AG04449 (cell line): Measurements from ENCODE around the gene DLEC1.
A peak's percentile ranks its signal among the peaks of the same experiment; 100 is the strongest.

Experiments
- CTCF ChIA-PET: fragments of 350-600 bp; formaldehyde crosslinking; extraction: SDS; loops from one replicate; lab custom pipeline; 2021; ENCODE audit warnings: antibody characterized with exemption; lab: Yijun Ruan, JAX
- POLR2A ChIA-PET: fragments of 400-600, 350-600 bp; formaldehyde crosslinking; extraction: SDS; loops from one replicate; lab custom pipeline; 2020; ENCODE audit warnings: antibody characterized with exemption, inconsistent platforms; lab: Yijun Ruan, JAX
- DNase-seq: peaks from one replicate; pipeline ENCODE4 v3.0.0-alpha.2; 2010; ENCODE audit warnings: low read depth, low spot score
- H3K4me3 ChIP-seq: 2 replicates; pipeline ENCODE4 v1.5.1; 2011; ENCODE audit warnings: low read depth, mild to moderate bottlenecking, control low read depth, low read length
- CTCF ChIP-seq: IDR thresholded peaks from one replicate; pipeline ENCODE4 v1.5.1; 2011; ENCODE audit warnings: mild to moderate bottlenecking, moderate library complexity, low read length, control low read depth, inconsistent platforms; ENCODE audit not compliant: insufficient read depth; ENCODE audit errors: missing control alignments

Gene DLEC1

GRCh38 chr3:38139652-38140051, 100.6 kb downstream of the DLEC1 start:
- DNase-seq, result no peak
- peak overlapping the region; percentile 80 for H3K4me3 ChIP-seq
- ChIA-PET CTCF (interaction anchor here (1.2 to 2.1 kb wide), 5 partner anchors 22 to 206 kb away, joined by 3 to 8 read pairs (median 3); no protein-coding TSS in a partner anchor), POLR2A (no interaction called here)
- no peak for TF ChIP-seq CTCF

DNA sequence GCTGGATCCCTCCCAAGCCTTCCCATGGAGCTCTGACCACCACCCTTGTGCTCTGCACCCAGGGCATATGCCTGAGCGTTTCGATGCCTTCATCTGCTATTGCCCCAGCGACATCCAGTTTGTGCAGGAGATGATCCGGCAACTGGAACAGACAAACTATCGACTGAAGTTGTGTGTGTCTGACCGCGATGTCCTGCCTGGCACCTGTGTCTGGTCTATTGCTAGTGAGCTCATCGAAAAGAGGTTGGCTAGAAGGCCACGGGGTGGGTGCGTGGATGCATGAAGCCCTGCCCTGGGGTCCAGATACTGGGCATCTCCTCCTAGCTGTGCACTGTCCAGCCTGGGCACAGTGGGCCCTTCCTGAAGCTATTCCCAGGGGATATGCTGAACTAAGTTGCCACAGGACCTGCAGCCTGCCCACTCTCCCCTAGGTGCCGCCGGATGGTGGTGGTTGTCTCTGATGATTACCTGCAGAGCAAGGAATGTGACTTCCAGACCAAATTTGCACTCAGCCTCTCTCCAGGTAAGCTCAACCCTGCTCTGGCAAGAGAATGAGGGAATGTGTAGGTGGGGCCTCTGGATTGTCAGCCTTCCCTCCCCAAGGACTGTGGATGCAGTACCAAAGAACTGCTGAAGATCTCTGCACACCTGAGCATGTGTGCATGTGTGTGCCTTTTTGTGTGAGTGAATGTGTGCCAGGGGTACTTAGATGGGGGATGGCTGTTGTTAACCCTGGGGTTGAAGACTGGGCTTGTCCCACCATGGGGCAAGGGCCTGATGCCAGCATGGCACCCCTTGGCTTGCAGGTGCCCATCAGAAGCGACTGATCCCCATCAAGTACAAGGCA, 101.5 kb downstream of the DLEC1 start:
- no peak overlapping the region for H3K4me3 ChIP-seq
- ChIA-PET POLR2A (no interaction called here), CTCF (interaction anchor here (1.4 to 1.5 kb wide), 3 partner anchors 23 to 205 kb away, joined by 3 to 4 read pairs (median 3); no protein-coding TSS in a partner anchor)
- TF ChIP-seq CTCF, result no peak
- DNase-seq, result no peak

- ChIA-PET CTCF (interaction anchor here (0.6 kb wide), 1 partner anchor 205 kb away, joined by 3 read pairs; the partner anchor contains the start of gene XYLB), POLR2A (no interaction called here)
- no peak for TF ChIP-seq CTCF
Observed at GRCh38 chr3:38141173-38141951, 102.4 kb downstream of the DLEC1 start.

GRCh38 chr3:38141952-38142273, 102.9 kb downstream of the DLEC1 start:
- no peak for TF ChIP-seq CTCF
- ChIA-PET POLR2A (no interaction called here), CTCF (interaction anchor here (0.6 to 0.8 kb wide), 2 partner anchors 10 to 205 kb away, joined by 3 read pairs; partner anchors contain the start of gene XYLB)
- DNase-seq, result no peak
- no peak overlapping the region for H3K4me3 ChIP-seq

More at GRCh38 chr3:38141173-38141951, 102.4 kb downstream of the DLEC1 start:
- no peak overlapping the region for H3K4me3 ChIP-seq
- no peak for DNase-seq

DNA sequence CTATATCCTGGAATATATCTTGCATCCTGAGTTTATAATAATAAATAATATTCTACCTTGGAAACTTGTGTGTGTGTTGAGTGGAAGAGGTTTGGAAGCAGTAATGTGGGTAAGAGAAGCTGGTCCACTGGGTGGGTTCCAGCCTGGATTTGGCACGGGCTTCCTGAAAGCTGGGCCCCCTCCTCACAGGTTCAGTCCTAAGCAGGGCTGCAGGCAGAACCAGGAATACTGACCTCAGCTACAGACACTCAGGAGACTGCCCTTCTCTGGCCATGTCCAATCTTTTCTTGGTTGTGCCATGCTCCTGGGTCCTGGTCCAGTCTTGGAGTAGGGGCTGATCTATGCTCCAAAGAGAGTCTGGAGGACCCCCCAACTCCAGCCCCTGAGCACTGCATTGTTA, 104.0 kb downstream of the DLEC1 start:
- TF ChIP-seq CTCF, result no peak
- DNase-seq, result no peak
- CTCF ChIA-PET, result no interaction called here
- H3K4me3 ChIP-seq, result no peak overlapping the region
- POLR2A ChIA-PET, result no interaction called here

GRCh38 chr3:38143511-38143910, 104.5 kb downstream of the DLEC1 start:
- CTCF ChIA-PET, result no interaction called here
- no peak overlapping the region for H3K4me3 ChIP-seq
- no peak for TF ChIP-seq CTCF
- DNase-seq, result no peak
- POLR2A ChIA-PET, result no interaction called here
